Measurements from ENCODE around the gene MSI2.

DNA sequence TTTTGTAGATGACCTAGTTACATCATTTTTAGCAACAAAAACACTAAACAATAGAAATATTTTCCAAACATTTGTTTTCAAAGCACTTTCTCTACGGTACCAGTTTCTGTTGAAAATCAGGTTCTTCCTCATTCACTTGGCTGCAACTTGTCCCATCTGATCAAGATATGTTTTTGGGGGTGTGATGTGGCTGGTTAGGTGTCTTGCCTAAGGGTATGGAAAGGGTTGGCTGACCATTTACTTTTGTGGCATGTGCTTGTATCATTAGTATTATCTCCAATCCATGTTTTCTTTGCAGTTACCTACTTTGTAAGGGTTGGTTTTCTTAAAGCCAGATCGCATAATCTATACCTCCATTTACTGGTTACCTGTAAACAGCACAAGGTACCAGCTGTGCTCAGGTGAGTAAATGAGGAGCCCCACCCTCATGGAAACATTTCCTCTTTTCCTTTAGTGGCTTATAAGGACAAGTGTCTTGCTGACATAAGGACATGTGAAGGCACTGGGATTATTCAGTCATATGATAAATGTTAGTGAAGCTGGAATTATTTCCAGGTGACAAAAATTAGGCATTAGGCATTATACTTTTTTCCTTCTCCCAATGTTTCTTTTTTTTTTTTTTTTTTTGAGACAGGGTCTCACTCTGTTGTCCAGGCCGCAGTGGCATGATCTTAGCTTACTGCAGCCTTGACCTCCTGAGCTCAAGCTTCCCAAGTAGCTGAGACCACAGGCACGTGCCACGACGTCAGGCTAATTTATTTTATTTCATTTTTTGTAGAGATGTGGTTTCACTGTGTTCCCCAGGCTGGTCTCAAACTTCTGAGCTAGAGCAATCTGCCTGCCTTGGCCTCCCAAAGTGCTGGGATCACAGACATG is 326.8 kb downstream of the MSI2 start:
- TF ChIP-seq TARDBP (IDR thresholded peaks at IDR 0.05), result no peak
- TF ChIP-seq ELF4 (IDR thresholded peaks at IDR 0.05), result no peak
- no peak for TF ChIP-seq FOXK2 (IDR thresholded peaks at IDR 0.05)
- TF ChIP-seq BHLHE40 (IDR thresholded peaks at IDR 0.05; ENCODE audit: borderline replicate concordance), result no peak
- no peak for TF ChIP-seq SP1 (IDR thresholded peaks at IDR 0.05)
- no peak for TF ChIP-seq HDGF (IDR thresholded peaks at IDR 0.05; ENCODE audit: borderline replicate concordance)
- no peak for TF ChIP-seq SUZ12 (IDR thresholded peaks at IDR 0.05)
- TF ChIP-seq ARNT (IDR thresholded peaks at IDR 0.05), result no peak
- TF ChIP-seq FOXM1 (IDR thresholded peaks at IDR 0.05; ENCODE audit: borderline replicate concordance), result no peak

Measured in HEK293T (cell line).